ENCODE measurements around the gene SEMA4C.

- TF ChIP-seq CTCF (IDR thresholded peaks at IDR 0.05; ENCODE audit: low read depth, low read length) = no peak
- TF ChIP-seq EZH2phosphoT487 (IDR thresholded peaks at IDR 0.05; ENCODE audit: low read depth) = no peak
These were observed 44.8 kb downstream of the SEMA4C start for GRCh38 chr2:96825057-96825456.

Measured in OCI-LY3 (cell line).